K562 (cell line): Measurements from ENCODE around the gene RHBG. TPM values are rescaled to one million over a fixed set of nuclear protein-coding genes. Genes with fewer than 3 reads are reported as not detected.

Experiments
- CREB1 ChIP-seq, 2 experiments: sonication (generic) in 1 of 2; formaldehyde crosslinking in 1 of 2; IDR thresholded peaks; 2 replicates each; pipeline versions ENCODE4 v1.6.1 to v1.8.0; 2012 to 2022; ENCODE audit warnings: inconsistent platforms in 1 of 2, mild to moderate bottlenecking in 1 of 2, missing genetic modification reagents in 1 of 2, moderate library complexity in 1 of 2
- DIDO1 ChIP-seq: fragments of 450-650 bp; IDR thresholded peaks from 2 replicates; pipeline ENCODE4 v1.6.1; 2016; ENCODE audit warnings: low read depth, missing biosample characterization, missing genetic modification characterization
- MCM5 ChIP-seq: fragments of 450-650 bp; IDR thresholded peaks from 2 replicates; pipeline ENCODE4 v1.6.1; 2016; ENCODE audit warnings: low read depth
- MGA ChIP-seq: fragments of 450-650 bp; IDR thresholded peaks from 2 replicates; pipeline ENCODE4 v1.6.1; 2016; ENCODE audit warnings: mild to moderate bottlenecking, moderate library complexity
- MTA3 ChIP-seq: fragments of 450-650 bp; formaldehyde crosslinking; IDR thresholded peaks from 2 replicates; pipeline ENCODE4 v1.6.1; 2017; ENCODE audit warnings: mild to moderate bottlenecking, borderline replicate concordance
- NELFE ChIP-seq: IDR thresholded peaks from 2 replicates; pipeline ENCODE4 v1.6.1; 2011; ENCODE audit warnings: mild to moderate bottlenecking; ENCODE audit not compliant: insufficient read depth, insufficient read length
- POLR3G ChIP-seq: IDR thresholded peaks from 2 replicates; pipeline ENCODE4 v1.6.1; 2011; ENCODE audit not compliant: insufficient read length, insufficient replicate concordance; ENCODE audit errors: extremely low read depth
- RBM34 ChIP-seq: fragments of 200-400 bp; formaldehyde crosslinking; IDR thresholded peaks from 2 replicates; pipeline ENCODE4 v1.6.1; 2018; ENCODE audit warnings: low read length, borderline replicate concordance; ENCODE audit not compliant: insufficient read depth
- SNAPC5 ChIP-seq: fragments of 250-450 bp; sonication (Bioruptor Pico); IDR thresholded peaks from 2 replicates; pipeline ENCODE4 v1.8.0; 2021; ENCODE audit warnings: moderate library complexity, mild to moderate bottlenecking, inconsistent platforms
- SRSF1 ChIP-seq: fragments of 200-400 bp; formaldehyde crosslinking; IDR thresholded peaks from 2 replicates; pipeline ENCODE4 v1.6.1; 2017; ENCODE audit warnings: mild to moderate bottlenecking, low read depth, low read length, moderate library complexity
- ZBTB33 ChIP-seq: sonication (generic); formaldehyde crosslinking; IDR thresholded peaks from 2 replicates; pipeline ENCODE4 v1.8.1; 2023; ENCODE audit warnings: mild to moderate bottlenecking, missing genetic modification reagents
- ZBTB7A ChIP-seq: IDR thresholded peaks from 2 replicates; pipeline ENCODE4 v1.6.1; 2011; ENCODE audit warnings: low read depth, mild to moderate bottlenecking, low read length, moderate library complexity, borderline replicate concordance; ENCODE audit not compliant: control insufficient read depth
- polyA plus RNA-seq, 8 experiments: library from polyadenylated mRNA; depleted of rRNA in 4 of 8; stranded (reverse) in 5 of 8; unstranded in 3 of 8; fragments of >200 nt; fragmentation: Nextera tagmentation in 2 of 8; fragmentation: Illumina TruSeq in 1 of 8; extraction: Ambion mirVana in 2 of 8; extraction: Trizol in 1 of 8; gene quantifications; 2 replicates each; pipeline versions ENCODE4 v1.2.1 to v1.2.3, GENCODE V29; 2011 to 2014; ENCODE audit warnings: inconsistent platforms in 1 of 8, missing spikeins in 1 of 8
- total RNA-seq, 7 experiments: library from RNA; depleted of rRNA in 6 of 7; stranded (reverse); fragments of >200 nt in 6 of 7; fragmentation: Illumina TruSeq in 2 of 7; extraction: Trizol in 2 of 7; gene quantifications; 2 replicates each; pipeline versions ENCODE4 v1.2.1 to v1.2.3, GENCODE V29; 2011 to 2021; ENCODE audit warnings: low replicate concordance in 1 of 7

Gene RHBG
- total and polyA plus RNA-seq, 9 of the 15 experiments (the other 6 are each of a cell fraction or from before 2014, with no cell fraction given): not detected

- peak; percentile 63 for TF ChIP-seq ZBTB33
- no peak for TF ChIP-seq DIDO1
- no peak for TF ChIP-seq SRSF1
- TF ChIP-seq CREB1 (IDR thresholded peaks at IDR 0.05): no peak
- TF ChIP-seq CREB1 (CRISPR knock-in tag; IDR thresholded peaks at IDR 0.05): no peak
- TF ChIP-seq MCM5: no peak
- TF ChIP-seq NELFE: no peak
- no peak for TF ChIP-seq SNAPC5 (CRISPR knock-in tag)
- TF ChIP-seq RBM34: no peak
- TF ChIP-seq POLR3G: no peak
- TF ChIP-seq ZBTB7A: 0 out of 2 replicates have a peak, but pooled peaks have one; percentile 48
- TF ChIP-seq MTA3: no peak; the same call in 1 of the 2 replicates
- no peak for TF ChIP-seq MGA
Measured at GRCh38 chr1:156383023-156383422, 14.0 kb downstream of the RHBG start (continued).
